Natural killer cell (primary cell): ENCODE results near the gene SPNS2. TPM values are rescaled to one million over a fixed set of nuclear protein-coding genes. Genes with fewer than 3 reads are reported as not detected.
A peak's percentile ranks its signal among the peaks of the same experiment; 100 is the strongest.

Source experiments
- ATAC-seq, 3 donors: fragments of 150-1000 bp in 2 of 3; fragments of 200-7000 bp in 1 of 3; cut with Tn5 transposase; 1 replicate in 1 of 3; 2 replicates in 2 of 3; pipeline ENCODE4 v1.10.0; 2021; ENCODE audit warnings: mild to moderate bottlenecking in 2 of 3, moderate library complexity in 2 of 3
- DNase-seq, 2 donors: peaks; one replicate each; pipeline versions ENCODE4 v3.0.0 to v3.0.0-alpha.2; 2013 to 2021; ENCODE audit warnings: mixed read lengths in 1 of 2
- H3K27ac ChIP-seq: one replicate; pipeline ENCODE4 v1.5.1; 2013; ENCODE audit warnings: mild to moderate bottlenecking, low read length
- H3K27me3 ChIP-seq: one replicate; pipeline ENCODE4 v1.6.1; 2013; ENCODE audit warnings: low read length; ENCODE audit not compliant: control insufficient read depth, insufficient read depth
- H3K36me3 ChIP-seq: one replicate; pipeline ENCODE4 v1.6.1; 2013; ENCODE audit warnings: low read length; ENCODE audit not compliant: control insufficient read depth, insufficient read depth
- H3K4me1 ChIP-seq: one replicate; pipeline ENCODE4 v1.6.1; 2013; ENCODE audit warnings: low read length; ENCODE audit not compliant: control insufficient read depth, insufficient read depth
- H3K4me3 ChIP-seq: one replicate; pipeline ENCODE4 v1.5.1; 2013; ENCODE audit warnings: low read length
- H3K9me3 ChIP-seq: one replicate; pipeline ENCODE4 v1.6.1; 2013; ENCODE audit warnings: low read length; ENCODE audit not compliant: control insufficient read depth, insufficient read depth
- H3K27ac Mint-ChIP-seq, 2 donors: one replicate each; pipeline ENCODE4 v1.8.0; 2022; ENCODE audit warnings: mild to moderate bottlenecking in 2 of 2, mixed read lengths in 2 of 2, moderate library complexity in 1 of 2
- H3K27me3 Mint-ChIP-seq, 2 donors: one replicate each; pipeline ENCODE4 v1.8.0; 2022; ENCODE audit warnings: low read depth in 2 of 2, mixed read lengths in 2 of 2
- H3K36me3 Mint-ChIP-seq: one replicate; pipeline ENCODE4 v1.8.0; 2022; ENCODE audit warnings: mixed read lengths
- H3K4me1 Mint-ChIP-seq, 2 donors: one replicate each; pipeline ENCODE4 v1.8.0; 2022; ENCODE audit warnings: mixed read lengths in 2 of 2
- H3K4me3 Mint-ChIP-seq: one replicate; pipeline ENCODE4 v1.8.0; 2022; ENCODE audit warnings: mild to moderate bottlenecking, moderate library complexity, mixed read lengths
- H3K9me3 Mint-ChIP-seq, 2 donors: one replicate each; pipeline ENCODE4 v1.8.0; 2022; ENCODE audit warnings: mixed read lengths in 2 of 2
- WGBS: methylation state at CpG from one replicate; pipeline ENCODE4 v1.1.7; 2013; ENCODE audit warnings: missing lambda C conversion rate; ENCODE audit not compliant: insufficient coverage; 5-methylcytosine and 5-hydroxymethylcytosine counted together
- intact Hi-C: fragments of 100-400 bp; cut with micrococcal nuclease; formaldehyde crosslinking; loops from one replicate; pipeline ENCODE4 v1.14.2; 2022
- total RNA-seq, 4 donors: library from RNA; stranded (reverse); fragments of 120-200 nt in 1 of 4; gene quantifications; one replicate each; pipeline versions ENCODE4 v1.2.3 to v1.2.4, GENCODE V29; 2013 to 2022
- TF ChIP-seq, protein P1 (sequence below): fragments of 200-600 bp; IDR thresholded peaks from one replicate; pipeline ENCODE4 v1.8.0; 2022; ENCODE audit warnings: antibody characterized with exemption

Gene SPNS2
- total RNA-seq, 3 donors from 2014 or later (not counting 1 experiment from before 2014, with no cell fraction given), result 0.28 to 0.93 (median 0.43) TPM

DNA sequence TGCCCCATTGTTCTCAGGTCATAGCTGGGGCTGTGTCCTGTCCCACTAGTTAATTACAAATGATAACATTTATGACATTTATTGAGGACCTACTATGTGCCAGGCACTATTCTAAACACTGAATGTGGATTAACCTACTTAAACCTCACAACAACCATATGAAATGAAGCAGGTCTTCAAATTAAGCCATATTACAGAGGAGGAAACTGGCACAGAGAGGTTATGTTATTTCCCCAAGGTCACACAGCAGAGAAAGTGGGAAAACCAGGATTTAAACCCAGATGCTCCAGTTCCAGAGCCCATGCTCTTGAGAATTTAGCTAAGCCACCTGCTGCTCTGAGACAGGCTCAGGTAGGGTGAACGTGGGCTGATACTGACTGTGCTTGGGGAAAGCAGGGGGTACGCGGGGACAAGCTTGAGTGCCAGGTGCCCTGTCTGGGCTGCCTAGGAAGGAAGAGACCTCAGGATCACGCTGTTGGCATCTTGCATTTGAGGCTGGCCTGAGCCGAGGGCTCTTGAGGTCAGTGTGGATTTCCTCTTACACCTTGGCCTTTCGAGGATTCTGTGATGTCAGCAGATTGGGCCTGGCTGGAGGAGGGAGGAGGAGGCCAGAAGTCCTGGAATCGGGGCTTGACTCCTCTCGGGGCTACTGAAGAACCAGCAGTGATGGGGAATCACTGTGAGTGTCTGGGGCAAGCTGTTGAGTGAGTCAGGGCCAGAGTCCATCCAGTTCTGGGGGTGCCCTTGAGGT is 8.9 kb downstream of the SPNS2 start:
- intact Hi-C loops, result no loop called here
- Mint-ChIP-seq H3K27ac (no peak overlapping the region), H3K4me1 (peaks cover 19 to 36% of the 10 kb centered on the region in 2 donors), H3K27me3 (peaks cover 20 to 49% of the 10 kb centered on the region in 2 donors), H3K36me3 (no peaks in the 10 kb centered on the region), H3K9me3 (no peaks in the 10 kb centered on the region), H3K4me3 (no peak overlapping the region)
- no peaks in the 10 kb centered on the region for H3K9me3 ChIP-seq
- ATAC-seq, result no peak
- no peak for DNase-seq
- no peak overlapping the region for H3K27ac ChIP-seq
- WGBS, result 69% methylated on average over 8 of the region's 8 CpGs
- H3K27me3 ChIP-seq, result peaks cover 12% of the 10 kb centered on the region
- H3K4me1 ChIP-seq, result peaks cover 38% of the 10 kb centered on the region
- no peaks in the 10 kb centered on the region for H3K36me3 ChIP-seq
- TF ChIP-seq, protein P1, sequence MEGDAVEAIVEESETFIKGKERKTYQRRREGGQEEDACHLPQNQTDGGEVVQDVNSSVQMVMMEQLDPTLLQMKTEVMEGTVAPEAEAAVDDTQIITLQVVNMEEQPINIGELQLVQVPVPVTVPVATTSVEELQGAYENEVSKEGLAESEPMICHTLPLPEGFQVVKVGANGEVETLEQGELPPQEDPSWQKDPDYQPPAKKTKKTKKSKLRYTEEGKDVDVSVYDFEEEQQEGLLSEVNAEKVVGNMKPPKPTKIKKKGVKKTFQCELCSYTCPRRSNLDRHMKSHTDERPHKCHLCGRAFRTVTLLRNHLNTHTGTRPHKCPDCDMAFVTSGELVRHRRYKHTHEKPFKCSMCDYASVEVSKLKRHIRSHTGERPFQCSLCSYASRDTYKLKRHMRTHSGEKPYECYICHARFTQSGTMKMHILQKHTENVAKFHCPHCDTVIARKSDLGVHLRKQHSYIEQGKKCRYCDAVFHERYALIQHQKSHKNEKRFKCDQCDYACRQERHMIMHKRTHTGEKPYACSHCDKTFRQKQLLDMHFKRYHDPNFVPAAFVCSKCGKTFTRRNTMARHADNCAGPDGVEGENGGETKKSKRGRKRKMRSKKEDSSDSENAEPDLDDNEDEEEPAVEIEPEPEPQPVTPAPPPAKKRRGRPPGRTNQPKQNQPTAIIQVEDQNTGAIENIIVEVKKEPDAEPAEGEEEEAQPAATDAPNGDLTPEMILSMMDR, result no peak
- no peak overlapping the region for H3K4me3 ChIP-seq

DNA sequence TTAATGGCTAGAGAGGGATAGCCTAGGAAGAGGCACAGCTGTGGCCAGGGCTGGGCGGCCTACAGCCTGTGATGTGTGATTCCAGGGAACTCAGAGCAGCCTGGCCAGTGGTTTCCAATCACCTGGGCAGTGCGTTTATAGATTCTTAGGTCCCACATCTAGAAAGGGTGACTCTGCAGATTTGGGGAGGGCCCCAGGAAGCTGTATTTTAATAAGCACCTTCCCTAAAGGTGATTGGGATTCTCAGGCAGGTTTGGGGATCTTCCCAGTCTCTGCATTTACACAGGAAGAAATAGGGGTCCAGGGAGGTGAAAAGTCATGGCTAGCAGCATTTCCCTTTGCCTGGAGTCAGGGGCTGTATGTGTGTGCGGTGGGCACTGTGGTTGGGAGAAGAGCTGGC is 9.5 kb downstream of the SPNS2 start:
- no peak overlapping the region for H3K27ac ChIP-seq
- peak overlapping the region; percentile 26 for H3K4me3 Mint-ChIP-seq
- peaks cover 38% of the 10 kb centered on the region for H3K4me1 ChIP-seq
- no peaks in the 10 kb centered on the region for H3K9me3 Mint-ChIP-seq
- intact Hi-C loops, result no loop called here
- no peaks in the 10 kb centered on the region for H3K9me3 ChIP-seq
- H3K36me3 Mint-ChIP-seq, result no peaks in the 10 kb centered on the region
- peaks cover 14 to 45% of the 10 kb centered on the region in 2 donors for H3K27me3 Mint-ChIP-seq
- peak overlapping the region in 1 of 2 donors; percentile 78 for H3K27ac Mint-ChIP-seq
- no peak for ATAC-seq
- TF ChIP-seq, protein P1, result no peak
- 70% methylated on average over 3 of the region's 3 CpGs for WGBS
- no peak overlapping the region for H3K4me3 ChIP-seq
- DNase-seq, result no peak
- H3K4me1 Mint-ChIP-seq, result peaks cover 19 to 36% of the 10 kb centered on the region in 2 donors
- H3K36me3 ChIP-seq, result no peaks in the 10 kb centered on the region
- H3K27me3 ChIP-seq, result peaks cover 6% of the 10 kb centered on the region

DNA sequence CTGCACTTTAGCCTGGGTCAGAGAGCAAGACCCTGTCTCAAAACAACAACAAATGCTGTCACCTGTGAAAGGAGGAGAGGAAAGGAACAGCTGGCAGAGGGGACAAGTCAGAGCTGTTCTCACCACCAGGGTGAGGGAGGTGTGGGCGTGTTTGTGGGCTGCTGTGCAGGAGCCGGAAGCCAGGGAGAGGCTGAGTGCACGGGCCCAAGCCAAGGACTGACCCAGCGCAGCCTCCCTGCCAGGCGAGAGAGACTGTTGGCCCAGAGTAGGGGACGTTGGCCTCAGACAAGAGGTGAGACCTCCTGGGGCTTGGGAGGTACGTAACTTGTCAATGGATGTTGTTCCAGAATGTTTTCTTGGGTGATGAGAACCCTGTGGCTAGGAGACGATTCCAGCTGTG is 10.7 kb downstream of the SPNS2 start:
- ATAC-seq (peak; percentile 61 to 87 (median 85)), DNase-seq (peak in 1 of 2 donors; percentile 48)
- H3K4me1 ChIP-seq, result peaks cover 32% of the 10 kb centered on the region
- peaks cover 19 to 32% of the 10 kb centered on the region in 2 donors for H3K4me1 Mint-ChIP-seq
- H3K27me3 ChIP-seq, result peaks cover 6% of the 10 kb centered on the region
- intact Hi-C loops, result no loop called here
- H3K36me3 ChIP-seq, result no peaks in the 10 kb centered on the region
- H3K9me3 Mint-ChIP-seq, result no peaks in the 10 kb centered on the region
- H3K9me3 ChIP-seq, result no peaks in the 10 kb centered on the region
- no peak overlapping the region for H3K27ac ChIP-seq
- peak overlapping the region in 1 of 2 donors; percentile 78 for H3K27ac Mint-ChIP-seq
- TF ChIP-seq, protein P1, result no peak
- H3K4me3 Mint-ChIP-seq, result peak overlapping the region; percentile 64
- H3K4me3 ChIP-seq, result no peak overlapping the region
- 16% methylated on average over 8 of the region's 8 CpGs for WGBS
- peaks cover 14 to 41% of the 10 kb centered on the region in 2 donors for H3K27me3 Mint-ChIP-seq
- no peaks in the 10 kb centered on the region for H3K36me3 Mint-ChIP-seq
